Body of pancreas (tissue), 4 donors: ENCODE data around the gene FGF10.

Experiments used
- POLR2A ChIP-seq, 3 donors: fragments of 450-650 bp; IDR thresholded peaks; one replicate each; pipeline ENCODE4 v1.6.1; 2016; ENCODE audit warnings: antibody characterized with exemption in 3 of 3, mild to moderate bottlenecking in 2 of 3
- TF ChIP-seq, protein P1 (sequence below), 7 experiments: fragments of 450-650 bp in 4 of 7; fragments of 200-600 bp in 3 of 7; sonication (generic) in 3 of 7; IDR thresholded peaks; one replicate each; pipeline ENCODE4 v1.5.1; 2016 to 2019; ENCODE audit warnings: antibody characterized with exemption in 7 of 7

DNA sequence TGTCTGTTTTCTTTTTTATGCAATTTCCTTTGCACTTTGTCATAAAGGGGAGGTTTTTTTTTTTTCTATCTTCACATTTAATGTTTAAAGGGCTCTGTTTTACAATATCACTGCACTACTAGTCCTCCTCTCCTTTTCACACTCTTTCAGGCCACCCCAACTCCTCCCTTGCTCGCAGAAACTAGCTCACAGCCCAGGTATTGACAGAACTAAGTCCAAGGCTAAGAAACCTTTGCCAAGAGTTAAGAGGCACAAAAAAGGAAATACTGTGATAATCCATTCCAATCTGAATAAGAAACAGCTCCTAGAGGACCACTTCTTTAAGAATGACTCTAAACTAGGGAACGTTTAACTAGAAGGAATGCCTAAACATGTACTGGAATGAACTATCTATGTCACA lies 1.1 kb upstream of the FGF10 start:
- TF ChIP-seq, protein P1, sequence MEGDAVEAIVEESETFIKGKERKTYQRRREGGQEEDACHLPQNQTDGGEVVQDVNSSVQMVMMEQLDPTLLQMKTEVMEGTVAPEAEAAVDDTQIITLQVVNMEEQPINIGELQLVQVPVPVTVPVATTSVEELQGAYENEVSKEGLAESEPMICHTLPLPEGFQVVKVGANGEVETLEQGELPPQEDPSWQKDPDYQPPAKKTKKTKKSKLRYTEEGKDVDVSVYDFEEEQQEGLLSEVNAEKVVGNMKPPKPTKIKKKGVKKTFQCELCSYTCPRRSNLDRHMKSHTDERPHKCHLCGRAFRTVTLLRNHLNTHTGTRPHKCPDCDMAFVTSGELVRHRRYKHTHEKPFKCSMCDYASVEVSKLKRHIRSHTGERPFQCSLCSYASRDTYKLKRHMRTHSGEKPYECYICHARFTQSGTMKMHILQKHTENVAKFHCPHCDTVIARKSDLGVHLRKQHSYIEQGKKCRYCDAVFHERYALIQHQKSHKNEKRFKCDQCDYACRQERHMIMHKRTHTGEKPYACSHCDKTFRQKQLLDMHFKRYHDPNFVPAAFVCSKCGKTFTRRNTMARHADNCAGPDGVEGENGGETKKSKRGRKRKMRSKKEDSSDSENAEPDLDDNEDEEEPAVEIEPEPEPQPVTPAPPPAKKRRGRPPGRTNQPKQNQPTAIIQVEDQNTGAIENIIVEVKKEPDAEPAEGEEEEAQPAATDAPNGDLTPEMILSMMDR (IDR thresholded peaks at IDR 0.05), result no peak
- peak in 1 of 3 donors; percentile 20 for TF ChIP-seq POLR2A (IDR thresholded peaks at IDR 0.05)
